ENCODE measurements around the gene AQP4.
A peak's percentile ranks its signal among the peaks of the same experiment; 100 is the strongest.

The AQP4 gene

GRCh38 chr18:26875040-26875654 is 9.6 kb upstream of the AQP4 start:
- TF ChIP-seq POLR2A (IDR thresholded peaks at IDR 0.05; ENCODE audit: low read depth, low read length) (no peak), TAF1 (IDR thresholded peaks at IDR 0.05; ENCODE audit: low read depth, low read length) (no peak), PAX5 (IDR thresholded peaks at IDR 0.05; ENCODE audit: insufficient read depth, low read length, severe bottlenecking) (no peak), POLR2AphosphoS5 (IDR thresholded peaks at IDR 0.05; ENCODE audit: low read depth, low read length) (no peak), POU2F2 (IDR thresholded peaks at IDR 0.05; ENCODE audit: low read depth, low read length) (no peak), SPI1 (IDR thresholded peaks at IDR 0.05; ENCODE audit: low read depth, low read length) (no peak)
- FAIRE-seq (no peak), DNase-seq (ENCODE audit: insufficient read length, low spot score) (no peak)

- no peak for TF ChIP-seq TAF1 (IDR thresholded peaks at IDR 0.05; ENCODE audit: low read depth, low read length)
- TF ChIP-seq SPI1 (IDR thresholded peaks at IDR 0.05; ENCODE audit: low read depth, low read length) = no peak
- no peak for TF ChIP-seq POLR2AphosphoS5 (IDR thresholded peaks at IDR 0.05; ENCODE audit: low read depth, low read length)
- no peak for TF ChIP-seq PAX5 (IDR thresholded peaks at IDR 0.05; ENCODE audit: insufficient read depth, low read length, severe bottlenecking)
- TF ChIP-seq POU2F2 (IDR thresholded peaks at IDR 0.05; ENCODE audit: low read depth, low read length) = no peak
- TF ChIP-seq POLR2A (IDR thresholded peaks at IDR 0.05; ENCODE audit: low read depth, low read length) = no peak
- no peak for FAIRE-seq
- DNase-seq (ENCODE audit: insufficient read length, low spot score) = no peak
These were observed 8.8 kb upstream of the AQP4 start for GRCh38 chr18:26874283-26874682.

GRCh38 chr18:26869640-26870039 is 4.1 kb upstream of the AQP4 start:
- FAIRE-seq (no peak), DNase-seq (ENCODE audit: insufficient read length, low spot score) (no peak)
- TF ChIP-seq PAX5 (IDR thresholded peaks at IDR 0.05; ENCODE audit: insufficient read depth, low read length, severe bottlenecking) = no peak
- peak; percentile 84 for TF ChIP-seq SPI1 (IDR thresholded peaks at IDR 0.05; ENCODE audit: low read depth, low read length)
- TF ChIP-seq POLR2A (IDR thresholded peaks at IDR 0.05; ENCODE audit: low read depth, low read length) = no peak
- TF ChIP-seq TAF1 (IDR thresholded peaks at IDR 0.05; ENCODE audit: low read depth, low read length) = no peak

GRCh38 chr18:26868968-26869586 is 3.6 kb upstream of the AQP4 start:
- no peak for DNase-seq (ENCODE audit: insufficient read length, low spot score)
- no peak for FAIRE-seq
- no peak for TF ChIP-seq TAF1 (IDR thresholded peaks at IDR 0.05; ENCODE audit: low read depth, low read length)
- no peak for TF ChIP-seq POLR2AphosphoS5 (IDR thresholded peaks at IDR 0.05; ENCODE audit: low read depth, low read length)
- no peak for TF ChIP-seq SPI1 (IDR thresholded peaks at IDR 0.05; ENCODE audit: low read depth, low read length)

GRCh38 chr18:26867471-26867870 is 2.0 kb upstream of the AQP4 start:
- FAIRE-seq = no peak
- DNase-seq (ENCODE audit: insufficient read length, low spot score) = no peak
- TF ChIP-seq TAF1 (IDR thresholded peaks at IDR 0.05; ENCODE audit: low read depth, low read length) (no peak), SPI1 (IDR thresholded peaks at IDR 0.05; ENCODE audit: low read depth, low read length) (no peak)

- DNase-seq (ENCODE audit: insufficient read length, low spot score) (no peak), FAIRE-seq (no peak)
- no peak for TF ChIP-seq SPI1 (IDR thresholded peaks at IDR 0.05; ENCODE audit: low read depth, low read length)
- TF ChIP-seq TAF1 (IDR thresholded peaks at IDR 0.05; ENCODE audit: low read depth, low read length) = no peak
- no peak for TF ChIP-seq POU2F2 (IDR thresholded peaks at IDR 0.05; ENCODE audit: low read depth, low read length)
- TF ChIP-seq PAX5 (IDR thresholded peaks at IDR 0.05; ENCODE audit: insufficient read depth, low read length, severe bottlenecking) = no peak
- TF ChIP-seq POLR2AphosphoS5 (IDR thresholded peaks at IDR 0.05; ENCODE audit: low read depth, low read length) = no peak
- no peak for TF ChIP-seq POLR2A (IDR thresholded peaks at IDR 0.05; ENCODE audit: low read depth, low read length)
These were observed 849 bp downstream of the AQP4 start for GRCh38 chr18:26864658-26865057.

GRCh38 chr18:26863921-26864497 is 1.5 kb downstream of the AQP4 start:
- no peak for TF ChIP-seq POU2F2 (IDR thresholded peaks at IDR 0.05; ENCODE audit: low read depth, low read length)
- DNase-seq (ENCODE audit: insufficient read length, low spot score) (no peak), FAIRE-seq (no peak)

- no peak for TF ChIP-seq POLR2A (IDR thresholded peaks at IDR 0.05; ENCODE audit: low read depth, low read length)
- no peak for TF ChIP-seq POU2F2 (IDR thresholded peaks at IDR 0.05; ENCODE audit: low read depth, low read length)
- TF ChIP-seq POLR2AphosphoS5 (IDR thresholded peaks at IDR 0.05; ENCODE audit: low read depth, low read length) = no peak
- TF ChIP-seq TAF1 (IDR thresholded peaks at IDR 0.05; ENCODE audit: low read depth, low read length) = no peak
- no peak for TF ChIP-seq SPI1 (IDR thresholded peaks at IDR 0.05; ENCODE audit: low read depth, low read length)
- TF ChIP-seq PAX5 (IDR thresholded peaks at IDR 0.05; ENCODE audit: insufficient read depth, low read length, severe bottlenecking) = no peak
- DNase-seq (ENCODE audit: insufficient read length, low spot score) (no peak), FAIRE-seq (no peak)
These were observed 2.2 kb downstream of the AQP4 start for GRCh38 chr18:26863122-26863879.

- DNase-seq (ENCODE audit: insufficient read length, low spot score) = no peak
- FAIRE-seq = no peak
- TF ChIP-seq TAF1 (IDR thresholded peaks at IDR 0.05; ENCODE audit: low read depth, low read length) = no peak
- no peak for TF ChIP-seq POLR2AphosphoS5 (IDR thresholded peaks at IDR 0.05; ENCODE audit: low read depth, low read length)
- TF ChIP-seq SPI1 (IDR thresholded peaks at IDR 0.05; ENCODE audit: low read depth, low read length) = no peak
- TF ChIP-seq PAX5 (IDR thresholded peaks at IDR 0.05; ENCODE audit: insufficient read depth, low read length, severe bottlenecking) = no peak
- no peak for TF ChIP-seq POU2F2 (IDR thresholded peaks at IDR 0.05; ENCODE audit: low read depth, low read length)
- TF ChIP-seq POLR2A (IDR thresholded peaks at IDR 0.05; ENCODE audit: low read depth, low read length) = no peak
These were observed 3.4 kb downstream of the AQP4 start for GRCh38 chr18:26862084-26862483.

Measured in GM12891 (cell line).